Epithelial cell of prostate (primary cell): ENCODE data around the gene PRDM16.

Experiments used
- DNase-seq: peaks from one replicate; pipeline ENCODE4 v3.0.0-alpha.2; 2011; ENCODE audit warnings: low read depth, low spot score
- H3K27ac ChIP-seq: fragments of 450-650 bp; 2 replicates; pipeline ENCODE4 v1.5.1; 2017; ENCODE audit warnings: mild to moderate bottlenecking

Gene PRDM16

DNA sequence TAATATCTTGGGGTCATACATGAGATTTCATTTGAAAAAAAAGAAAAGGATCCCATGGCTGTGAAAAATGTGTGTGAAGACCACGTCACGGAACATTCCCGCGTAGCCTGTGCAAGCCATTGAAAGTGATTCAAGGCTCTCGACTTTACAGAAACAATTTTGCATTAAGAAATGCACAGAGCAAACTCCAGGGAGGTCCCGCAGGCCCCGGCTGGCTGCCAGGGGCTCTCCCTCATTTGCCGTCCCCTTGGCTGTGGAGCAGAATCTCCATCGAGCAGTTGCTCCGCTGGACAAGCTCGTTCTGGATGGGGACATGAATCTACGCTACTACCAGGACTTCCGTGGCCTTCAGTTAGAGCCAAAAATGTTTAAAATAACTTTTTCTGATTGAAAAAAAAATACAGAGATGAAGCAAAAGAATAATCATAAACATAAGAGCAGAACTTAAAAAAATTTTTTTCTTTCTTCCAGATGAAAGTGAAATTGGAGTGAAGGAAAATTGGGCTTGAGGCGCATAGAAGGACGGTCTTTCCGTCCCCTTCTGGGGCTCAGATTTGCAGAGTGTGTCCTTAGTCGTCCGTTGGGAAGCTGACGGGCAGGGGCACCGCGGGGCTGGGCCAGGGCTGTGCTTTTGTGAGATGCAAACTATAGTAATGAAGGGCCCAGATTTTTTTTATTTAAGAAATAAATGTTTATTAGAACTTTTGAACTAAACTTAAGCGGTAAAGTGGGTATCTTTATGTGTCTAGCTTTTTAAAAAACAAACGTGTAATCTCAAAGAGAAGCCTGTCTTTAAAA is 317.4 kb downstream of the PRDM16 start:
- H3K27ac ChIP-seq: no peak overlapping the region
- DNase-seq: no peak

- no peak overlapping the region for H3K27ac ChIP-seq
- DNase-seq: no peak
Observed at GRCh38 chr1:3387401-3387800, 318.4 kb downstream of the PRDM16 start.

DNA sequence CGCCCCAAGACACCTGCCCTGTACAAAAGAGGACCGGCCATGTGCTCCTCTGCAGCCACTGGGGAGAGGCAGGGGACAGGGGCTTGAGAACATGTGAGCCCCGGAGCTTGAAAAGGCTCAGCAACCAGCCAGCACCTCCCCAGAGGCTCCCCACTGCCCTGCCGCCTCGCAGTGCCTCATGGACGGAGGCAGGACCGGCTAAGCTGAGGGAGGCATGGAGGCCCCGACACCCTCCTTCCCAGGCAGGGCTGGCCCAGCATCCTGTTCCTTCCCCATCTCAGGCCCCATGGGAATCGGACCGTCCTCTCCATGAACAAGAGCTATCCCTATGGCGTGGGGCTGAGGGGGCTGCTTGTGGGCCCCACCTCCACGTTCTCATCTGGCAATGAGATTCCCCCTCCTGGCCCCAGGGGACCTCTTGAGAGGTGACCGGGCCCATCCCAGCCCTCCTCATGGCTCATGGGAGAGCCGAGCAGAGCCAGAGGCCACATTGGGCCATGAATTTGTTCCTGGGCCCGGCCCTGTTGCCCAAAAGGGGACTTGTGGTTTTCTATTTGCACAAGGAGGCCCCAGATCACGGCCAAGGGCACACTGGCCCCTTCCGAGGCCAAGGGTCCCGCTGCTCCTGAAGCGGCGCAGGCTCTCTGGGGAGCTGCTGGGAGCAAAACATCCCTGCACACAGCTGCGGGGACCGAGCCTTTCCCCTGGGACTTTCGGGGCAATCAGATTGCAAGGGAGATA is 320.3 kb downstream of the PRDM16 start:
- no peak for DNase-seq
- H3K27ac ChIP-seq: no peak overlapping the region

DNA sequence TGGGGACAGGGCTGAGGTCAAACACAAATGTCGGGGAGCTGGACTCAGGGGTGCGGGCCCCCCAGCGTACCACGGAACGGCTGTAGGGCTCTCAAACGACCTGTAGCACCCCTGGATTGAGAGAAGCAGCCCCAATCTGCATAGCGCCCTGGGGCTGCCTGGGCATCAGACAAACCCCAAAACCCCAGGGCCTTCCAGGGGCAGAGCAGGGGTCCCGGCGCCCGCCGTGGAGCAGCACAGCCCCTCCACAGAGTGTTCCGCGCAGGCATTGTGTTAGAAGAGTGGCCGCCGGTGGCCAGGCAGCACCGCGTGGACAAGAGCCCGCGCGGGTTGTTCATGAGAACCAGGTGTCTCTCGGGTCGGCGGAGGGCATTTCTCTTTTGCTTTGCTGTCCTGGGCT is 321.3 kb downstream of the PRDM16 start:
- DNase-seq: no peak
- no peak overlapping the region for H3K27ac ChIP-seq

DNA sequence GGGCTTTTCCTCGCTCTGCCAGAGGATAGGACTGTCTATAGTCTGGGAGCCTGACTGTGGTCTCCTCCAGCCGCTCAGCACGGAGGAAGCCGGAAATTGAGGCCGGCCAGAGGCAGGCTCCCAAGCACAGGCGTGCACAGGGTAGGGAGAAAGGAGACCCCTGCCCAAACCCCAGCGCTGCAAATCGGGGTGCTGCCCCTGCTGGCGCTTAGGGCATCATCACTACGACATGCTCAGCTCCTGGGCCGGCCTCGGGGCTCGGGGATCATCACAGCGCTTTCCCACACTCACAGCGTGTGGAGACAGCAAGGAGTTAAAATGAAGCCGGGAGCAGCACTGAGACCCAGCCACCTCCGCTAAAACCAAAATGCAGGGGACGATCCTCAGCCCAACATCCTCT is 322.7 kb downstream of the PRDM16 start:
- no peak overlapping the region for H3K27ac ChIP-seq
- DNase-seq: no peak

- DNase-seq: no peak
Observed at GRCh38 chr1:3393024-3393986, 324.3 kb downstream of the PRDM16 start.

GRCh38 chr1:3393987-3394920 is 325.3 kb downstream of the PRDM16 start:
- no peak for DNase-seq

More at GRCh38 chr1:3393024-3393986, 324.3 kb downstream of the PRDM16 start:
- H3K27ac ChIP-seq: no peak overlapping the region

DNA sequence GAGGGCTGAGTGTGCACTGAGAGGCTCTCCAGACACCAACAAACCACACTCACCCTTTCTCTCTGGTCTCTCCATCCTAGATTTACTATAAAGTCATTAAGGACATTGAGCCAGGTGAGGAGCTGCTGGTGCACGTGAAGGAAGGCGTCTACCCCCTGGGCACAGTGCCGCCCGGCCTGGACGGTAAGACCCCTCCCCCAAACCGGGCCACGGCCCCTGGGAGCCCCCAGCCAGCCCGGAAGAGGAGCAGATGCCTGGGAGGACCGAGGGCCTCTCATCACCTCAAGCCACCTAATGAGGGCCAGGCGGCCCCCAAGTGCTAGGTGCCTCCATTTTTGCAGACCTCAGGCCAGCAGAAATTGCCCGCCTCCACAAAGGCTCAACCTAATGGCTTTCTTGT is 327.4 kb downstream of the PRDM16 start:
- H3K27ac ChIP-seq: no peak overlapping the region
- no peak for DNase-seq

More at GRCh38 chr1:3393987-3394920, 325.3 kb downstream of the PRDM16 start:
- H3K27ac ChIP-seq: no peak overlapping the region

GRCh38 chr1:3397311-3397710 is 328.3 kb downstream of the PRDM16 start:
- no peak overlapping the region for H3K27ac ChIP-seq
- no peak for DNase-seq

DNA sequence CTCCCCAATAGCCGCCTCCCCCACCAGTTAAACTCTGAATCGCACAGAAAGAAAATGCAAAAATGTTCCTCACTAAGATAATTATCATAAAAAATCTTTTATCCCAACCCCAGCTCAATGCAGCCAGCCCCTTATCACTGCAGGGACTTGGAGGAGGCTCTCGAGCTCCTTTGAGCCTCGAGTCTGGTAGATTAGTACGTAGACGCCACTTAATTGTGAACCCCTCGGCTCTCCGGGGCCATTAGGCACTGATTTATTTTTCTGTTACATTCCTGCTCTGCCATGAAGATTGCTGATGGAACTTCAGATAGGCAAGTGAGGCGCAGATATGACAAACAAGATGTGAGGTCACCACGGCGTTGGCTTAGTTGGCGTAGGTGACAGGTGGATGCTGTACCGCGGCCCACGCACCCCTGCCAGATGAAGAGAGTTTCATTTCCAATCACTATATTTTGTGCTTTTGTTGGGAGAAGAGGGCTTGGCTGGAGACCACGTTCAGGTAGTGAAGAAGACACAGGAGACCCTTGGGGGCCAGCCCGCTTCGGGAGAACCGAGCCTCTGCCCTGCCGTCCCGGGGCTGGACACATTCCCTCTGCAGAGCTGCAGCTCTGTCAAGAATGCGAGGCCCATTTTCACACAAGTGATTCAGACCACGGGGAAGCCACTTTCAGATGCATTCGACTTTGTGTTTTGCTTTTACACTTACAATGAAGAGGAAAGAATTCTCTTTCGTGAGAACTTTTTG is 329.6 kb downstream of the PRDM16 start:
- no peak overlapping the region for H3K27ac ChIP-seq
- DNase-seq: no peak

DNA sequence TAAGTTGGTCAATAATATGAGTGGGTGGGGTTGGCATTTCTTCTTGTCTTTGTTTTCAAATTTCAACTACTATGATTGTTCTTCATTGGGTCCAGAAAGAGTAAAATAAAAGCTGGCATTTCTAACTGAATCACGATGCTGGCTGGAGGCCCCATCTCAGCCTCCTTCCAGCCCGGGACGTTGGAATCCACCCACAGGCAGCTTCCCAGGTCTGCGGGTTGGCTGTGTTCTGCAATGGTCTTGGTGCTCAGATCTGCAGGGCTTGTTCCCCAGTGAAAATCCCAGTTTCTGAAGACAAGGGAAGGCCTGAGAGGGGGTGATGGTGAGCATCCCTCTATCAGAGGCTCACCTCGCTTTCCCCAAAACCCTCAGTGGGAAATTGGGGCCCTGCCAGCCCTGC is 330.7 kb downstream of the PRDM16 start:
- no peak for DNase-seq
- H3K27ac ChIP-seq: no peak overlapping the region

GRCh38 chr1:3401585-3402257 is 332.7 kb downstream of the PRDM16 start:
- no peak overlapping the region for H3K27ac ChIP-seq
- no peak for DNase-seq

DNA sequence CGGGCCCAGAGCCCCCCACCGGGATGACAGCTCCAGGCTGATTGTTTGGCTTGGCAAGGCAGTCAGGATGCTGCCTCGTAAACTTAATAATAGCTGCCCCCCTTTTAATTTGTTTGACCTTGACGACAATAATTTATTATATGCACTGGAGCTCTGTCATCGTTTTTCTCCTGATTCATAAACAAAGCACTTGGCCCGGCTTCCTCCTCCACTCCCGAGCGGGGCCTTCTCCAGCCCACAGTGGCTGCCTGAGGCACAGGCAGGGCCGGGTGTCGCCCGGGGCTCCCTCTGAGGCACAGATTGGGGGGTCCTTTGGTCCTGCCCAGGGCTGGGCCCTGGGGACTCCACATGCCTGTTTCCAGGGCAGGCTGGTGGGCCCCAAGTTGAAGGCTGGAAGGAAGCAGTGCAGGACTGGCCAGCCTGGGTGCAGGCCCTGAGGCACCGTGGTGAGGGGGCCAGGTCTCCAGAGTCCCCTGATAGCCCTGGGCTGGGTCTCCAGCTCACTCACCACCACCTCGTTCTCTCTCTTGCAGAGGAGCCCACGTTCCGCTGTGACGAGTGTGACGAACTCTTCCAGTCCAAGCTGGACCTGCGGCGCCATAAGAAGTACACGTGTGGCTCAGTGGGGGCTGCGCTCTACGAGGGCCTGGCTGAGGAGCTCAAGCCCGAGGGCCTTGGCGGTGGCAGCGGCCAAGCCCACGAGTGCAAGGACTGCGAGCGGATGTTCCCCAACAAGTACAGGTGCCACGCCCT is 333.4 kb downstream of the PRDM16 start:
- H3K27ac ChIP-seq: no peak overlapping the region
- no peak for DNase-seq

GRCh38 chr1:3403011-3403345 is 334.0 kb downstream of the PRDM16 start:
- no peak for DNase-seq
- no peak overlapping the region for H3K27ac ChIP-seq

DNA sequence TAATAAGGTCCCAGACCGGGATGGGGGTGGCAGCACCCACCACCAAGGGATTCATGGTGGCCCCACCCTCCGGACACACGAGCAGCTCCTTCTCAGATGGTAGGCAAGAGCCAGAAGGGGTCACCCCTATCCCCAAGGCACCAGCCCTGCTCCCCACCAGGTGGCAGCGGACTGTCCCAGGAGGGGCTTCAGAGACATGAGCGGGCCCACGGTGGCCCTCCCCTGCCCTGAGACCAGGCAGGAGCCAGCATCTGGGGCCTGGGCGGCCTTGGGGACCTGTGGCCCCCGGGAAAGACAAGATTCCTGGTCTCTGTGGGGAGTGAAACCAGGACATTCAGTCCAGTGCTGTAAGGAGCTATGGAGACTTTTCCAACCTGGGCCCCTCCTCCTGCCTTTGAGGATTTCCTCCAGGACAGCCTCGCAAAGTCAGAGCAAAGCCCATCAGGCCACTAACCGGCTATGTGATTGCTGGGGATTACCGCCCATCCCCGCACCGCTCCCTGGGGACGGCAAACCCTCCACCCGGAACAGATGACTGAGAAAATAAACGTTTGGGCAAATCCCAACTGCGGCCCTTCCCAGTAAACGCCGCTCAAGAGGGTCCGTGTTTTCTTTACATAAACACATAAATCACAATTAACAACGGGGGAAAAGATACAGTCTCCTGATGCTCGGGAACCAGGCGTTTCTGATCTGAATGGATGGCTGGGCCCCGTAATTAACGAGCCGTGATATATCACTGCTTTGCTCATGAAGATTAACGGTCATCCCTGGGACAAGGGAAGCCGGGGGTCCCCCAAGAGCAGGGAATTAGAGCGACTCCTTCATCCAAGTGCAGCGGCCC is 334.6 kb downstream of the PRDM16 start:
- no peak overlapping the region for H3K27ac ChIP-seq
- no peak for DNase-seq

DNA sequence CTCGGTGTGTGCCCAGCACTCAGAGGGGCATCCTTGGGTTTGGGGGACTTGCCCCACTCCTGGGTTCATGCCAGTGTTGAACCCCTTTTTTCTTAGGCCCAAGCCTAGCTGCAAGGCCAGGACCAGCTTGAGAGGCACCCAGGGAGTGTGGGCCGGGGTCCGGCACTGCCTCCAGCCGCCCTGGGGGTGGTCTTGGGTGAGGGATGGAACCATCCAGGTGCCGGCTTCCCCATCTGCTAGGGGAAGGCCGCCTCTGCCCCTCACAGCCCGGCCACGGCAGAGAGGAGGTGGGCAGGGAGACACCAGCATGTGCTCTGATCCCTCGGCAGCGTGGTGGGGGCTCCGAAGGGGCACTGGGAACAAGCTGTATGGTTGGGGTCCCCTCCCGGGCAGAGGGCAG is 335.3 kb downstream of the PRDM16 start:
- no peak for DNase-seq
- H3K27ac ChIP-seq: no peak overlapping the region

- H3K27ac ChIP-seq: no peak overlapping the region
- no peak for DNase-seq
Observed at GRCh38 chr1:3404801-3405200, 335.8 kb downstream of the PRDM16 start.
